Ishikawa (cell line): ENCODE results near the gene CFAP46.

Experiments
- EGR1 ChIP-seq: IDR thresholded peaks from 2 replicates; pipeline ENCODE4 v1.6.1; 2012
- REST ChIP-seq: IDR thresholded peaks from 2 replicates; pipeline ENCODE4 v1.6.1; 2012; ENCODE audit warnings: low read depth, mild to moderate bottlenecking

DNA sequence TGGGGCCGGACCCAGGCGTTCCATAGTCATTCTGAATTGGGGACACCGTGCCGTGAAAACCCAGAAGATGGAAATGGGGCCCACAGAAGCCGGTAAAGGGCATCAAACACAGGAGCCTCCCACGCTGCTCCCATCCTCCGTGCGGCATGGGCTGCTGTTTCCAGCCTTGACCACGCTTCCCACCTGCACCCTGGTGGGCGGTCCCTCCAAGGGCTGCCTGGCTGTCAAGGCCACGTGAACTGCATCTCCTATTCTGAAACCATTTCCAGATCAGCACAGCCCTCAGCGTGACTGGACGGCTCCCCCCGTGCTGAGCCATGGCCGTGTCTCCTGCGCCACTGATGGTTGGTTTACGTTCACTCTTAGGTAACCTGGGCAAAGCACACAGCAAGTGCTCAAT lies 14.1 kb downstream of the CFAP46 start:
- TF ChIP-seq EGR1 (no peak), REST (no peak)
